Measurements from ENCODE around the gene ACSF2.

The ACSF2 gene

GRCh38 chr17:50467114-50467854 lies 41.3 kb downstream of the ACSF2 start:
- CTCF ChIA-PET: interaction anchor here (1.0 to 1.7 kb wide), 4 partner anchors 12 to 51 kb away, joined by 3 to 5 read pairs (median 4); no protein-coding TSS in a partner anchor
- POLR2A ChIA-PET: no interaction called here
- peaks cover 0 to 31% (median 7%) of the 10 kb centered on the region in 5 experiments for H3K27me3 ChIP-seq (replicated peaks in 2 of 5; ENCODE audit: control insufficient read depth in 4 of 5, insufficient read depth in 5 of 5, low read length in 4 of 5)

GRCh38 chr17:50467855-50468303 lies 41.9 kb downstream of the ACSF2 start:
- 92% methylated on average over 12 of the region's 13 CpGs for WGBS (ENCODE audit: insufficient coverage)
- H3K9me3 ChIP-seq (ENCODE audit: control extremely low read depth in 1 of 5, control insufficient read depth in 4 of 5, insufficient read depth in 2 of 5, low read depth in 1 of 5, low read length in 4 of 5): no peaks in the 10 kb centered on the region
- POLR2A ChIA-PET: no interaction called here
- no peak overlapping the region for H3K4me3 ChIP-seq (ENCODE audit: control insufficient read depth in 1 of 7, extremely low read depth in 1 of 7, insufficient read depth in 4 of 7, low read depth in 2 of 7, low read length in 6 of 7)
- H3K27ac ChIP-seq (ENCODE audit: insufficient read depth in 1 of 2, low read depth in 1 of 2, low read length in 2 of 2, poor library complexity in 1 of 2, severe bottlenecking in 2 of 2): no peak overlapping the region
- peaks cover 0 to 31% (median 7%) of the 10 kb centered on the region in 5 experiments for H3K27me3 ChIP-seq (replicated peaks in 2 of 5; ENCODE audit: control insufficient read depth in 4 of 5, insufficient read depth in 5 of 5, low read length in 4 of 5)
- DNase-seq: no peak
- peaks cover 0 to 6% (median 4%) of the 10 kb centered on the region in 4 experiments for H3K36me3 ChIP-seq (ENCODE audit: control insufficient read depth in 4 of 4, insufficient read depth in 4 of 4, low read length in 3 of 4)
- CTCF ChIA-PET: interaction anchor here (0.8 to 1.7 kb wide), 8 partner anchors 9 to 52 kb away, joined by 3 to 6 read pairs (median 4); no protein-coding TSS in a partner anchor
- peaks cover 0 to 27% (median 19%) of the 10 kb centered on the region in 4 experiments for H3K4me1 ChIP-seq (ENCODE audit: control extremely low read depth in 1 of 4, control insufficient read depth in 4 of 4, insufficient read depth in 4 of 4, low read length in 3 of 4)

More at GRCh38 chr17:50467114-50467854, 41.3 kb downstream of the ACSF2 start:
- H3K36me3 ChIP-seq (ENCODE audit: control insufficient read depth in 4 of 4, insufficient read depth in 4 of 4, low read length in 3 of 4): peaks cover 0 to 5% (median 3%) of the 10 kb centered on the region in 4 experiments
- peaks cover 0 to 27% (median 19%) of the 10 kb centered on the region in 4 experiments for H3K4me1 ChIP-seq (ENCODE audit: control extremely low read depth in 1 of 4, control insufficient read depth in 4 of 4, insufficient read depth in 4 of 4, low read length in 3 of 4)
- no peaks in the 10 kb centered on the region for H3K9me3 ChIP-seq (ENCODE audit: control extremely low read depth in 1 of 5, control insufficient read depth in 4 of 5, insufficient read depth in 2 of 5, low read depth in 1 of 5, low read length in 4 of 5)
- no peak overlapping the region for H3K4me3 ChIP-seq (ENCODE audit: control insufficient read depth in 1 of 7, extremely low read depth in 1 of 7, insufficient read depth in 4 of 7, low read depth in 2 of 7, low read length in 6 of 7)
- 94% methylated on average over 5 of the region's 7 CpGs for WGBS (ENCODE audit: insufficient coverage)
- no peak overlapping the region for H3K27ac ChIP-seq (ENCODE audit: insufficient read depth in 1 of 2, low read depth in 1 of 2, low read length in 2 of 2, poor library complexity in 1 of 2, severe bottlenecking in 2 of 2)
- no peak for DNase-seq

- H3K4me3 ChIP-seq (ENCODE audit: control insufficient read depth in 1 of 7, extremely low read depth in 1 of 7, insufficient read depth in 4 of 7, low read depth in 2 of 7, low read length in 6 of 7): peak within 1 kb of the TSS in 4 of 7 experiments; percentile 38 to 69 (median 62)
- DNase-seq: peak in 2 of 3 donors; percentile 43 to 52
- H3K9me3 ChIP-seq (ENCODE audit: control extremely low read depth in 1 of 5, control insufficient read depth in 4 of 5, insufficient read depth in 2 of 5, low read depth in 1 of 5, low read length in 4 of 5): no peaks in the 10 kb centered on the region
- ChIA-PET CTCF (interaction anchor here (0.6 to 1.7 kb wide), 9 partner anchors 8 to 110 kb away, joined by 3 to 6 read pairs (median 4); no protein-coding TSS in a partner anchor), POLR2A (no interaction called here)
- no peak within 1 kb of the TSS for H3K27ac ChIP-seq (ENCODE audit: insufficient read depth in 1 of 2, low read depth in 1 of 2, low read length in 2 of 2, poor library complexity in 1 of 2, severe bottlenecking in 2 of 2)
- H3K4me1 ChIP-seq (ENCODE audit: control extremely low read depth in 1 of 4, control insufficient read depth in 4 of 4, insufficient read depth in 4 of 4, low read length in 3 of 4): peaks cover 0 to 27% (median 19%) of the 10 kb centered on the region in 4 experiments
- peaks cover 0 to 31% (median 7%) of the 10 kb centered on the region in 5 experiments for H3K27me3 ChIP-seq (replicated peaks in 2 of 5; ENCODE audit: control insufficient read depth in 4 of 5, insufficient read depth in 5 of 5, low read length in 4 of 5)
- whole genome bisulfite sequencing (ENCODE audit: insufficient coverage): 50% methylated on average over 47 of the region's 71 CpGs
- H3K36me3 ChIP-seq (ENCODE audit: control insufficient read depth in 4 of 4, insufficient read depth in 4 of 4, low read length in 3 of 4): peaks cover 0 to 8% (median 5%) of the 10 kb centered on the region in 4 experiments
Observed at GRCh38 chr17:50468304-50469207, 42.5 kb downstream of the ACSF2 start, which contains the start of gene CHAD. Gene CHAD (minus strand): TSS chr17:50468880. CDS start chr17:50468813, 67 bp downstream.

- POLR2A ChIA-PET: no interaction called here
- DNase-seq: peak in 2 of 3 donors; percentile 17 to 36
- WGBS (ENCODE audit: insufficient coverage): 8% methylated on average over 31 of the region's 37 CpGs
- Histone ChIP-seq H3K9me3 (ENCODE audit: control extremely low read depth in 1 of 5, control insufficient read depth in 4 of 5, insufficient read depth in 2 of 5, low read depth in 1 of 5, low read length in 4 of 5) (no peaks in the 10 kb centered on the region), H3K36me3 (ENCODE audit: control insufficient read depth in 4 of 4, insufficient read depth in 4 of 4, low read length in 3 of 4) (peaks cover 0 to 9% (median 8%) of the 10 kb centered on the region in 4 experiments), H3K27me3 (replicated peaks in 2 of 5; ENCODE audit: control insufficient read depth in 4 of 5, insufficient read depth in 5 of 5, low read length in 4 of 5) (peaks cover 0 to 31% (median 7%) of the 10 kb centered on the region in 5 experiments), H3K4me3 (ENCODE audit: control insufficient read depth in 1 of 7, extremely low read depth in 1 of 7, insufficient read depth in 4 of 7, low read depth in 2 of 7, low read length in 6 of 7) (peak overlapping the region in 4 of 7 experiments; percentile 38 to 69 (median 62)), H3K4me1 (ENCODE audit: control extremely low read depth in 1 of 4, control insufficient read depth in 4 of 4, insufficient read depth in 4 of 4, low read length in 3 of 4) (peaks cover 0 to 27% (median 19%) of the 10 kb centered on the region in 4 experiments), H3K27ac (ENCODE audit: insufficient read depth in 1 of 2, low read depth in 1 of 2, low read length in 2 of 2, poor library complexity in 1 of 2, severe bottlenecking in 2 of 2) (no peak overlapping the region)
- CTCF ChIA-PET: interaction anchor here (1.1 to 1.7 kb wide), 4 partner anchors 13 to 110 kb away, joined by 3 to 4 read pairs (median 4); no protein-coding TSS in a partner anchor
Observed at GRCh38 chr17:50469208-50469605, 43.2 kb downstream of the ACSF2 start.

- no peak for DNase-seq
- peaks cover 0 to 27% (median 19%) of the 10 kb centered on the region in 4 experiments for H3K4me1 ChIP-seq (ENCODE audit: control extremely low read depth in 1 of 4, control insufficient read depth in 4 of 4, insufficient read depth in 4 of 4, low read length in 3 of 4)
- ChIA-PET CTCF (interaction anchor here (1.3 to 1.8 kb wide), 2 partner anchors 10 to 13 kb away, joined by 3 to 5 read pairs; no protein-coding TSS in a partner anchor), POLR2A (no interaction called here)
- peaks cover 0 to 13% (median 8%) of the 10 kb centered on the region in 4 experiments for H3K36me3 ChIP-seq (ENCODE audit: control insufficient read depth in 4 of 4, insufficient read depth in 4 of 4, low read length in 3 of 4)
- no peaks in the 10 kb centered on the region for H3K9me3 ChIP-seq (ENCODE audit: control extremely low read depth in 1 of 5, control insufficient read depth in 4 of 5, insufficient read depth in 2 of 5, low read depth in 1 of 5, low read length in 4 of 5)
- H3K27me3 ChIP-seq (replicated peaks in 2 of 5; ENCODE audit: control insufficient read depth in 4 of 5, insufficient read depth in 5 of 5, low read length in 4 of 5): peaks cover 0 to 31% (median 7%) of the 10 kb centered on the region in 5 experiments
- peak overlapping the region in 1 of 7 experiments; percentile 66 for H3K4me3 ChIP-seq (ENCODE audit: control insufficient read depth in 1 of 7, extremely low read depth in 1 of 7, insufficient read depth in 4 of 7, low read depth in 2 of 7, low read length in 6 of 7)
- no peak overlapping the region for H3K27ac ChIP-seq (ENCODE audit: insufficient read depth in 1 of 2, low read depth in 1 of 2, low read length in 2 of 2, poor library complexity in 1 of 2, severe bottlenecking in 2 of 2)
- WGBS (ENCODE audit: insufficient coverage): 90% methylated on average over 9 of the region's 19 CpGs
Observed at GRCh38 chr17:50469671-50470305, 43.8 kb downstream of the ACSF2 start.

- DNase-seq: no peak
- H3K27me3 ChIP-seq (replicated peaks in 2 of 5; ENCODE audit: control insufficient read depth in 4 of 5, insufficient read depth in 5 of 5, low read length in 4 of 5): peaks cover 0 to 31% (median 7%) of the 10 kb centered on the region in 5 experiments
- no peak overlapping the region for H3K4me3 ChIP-seq (ENCODE audit: control insufficient read depth in 1 of 7, extremely low read depth in 1 of 7, insufficient read depth in 4 of 7, low read depth in 2 of 7, low read length in 6 of 7)
- CTCF ChIA-PET: interaction anchor here (1.2 to 1.8 kb wide), 3 partner anchors 9 to 156 kb away, joined by 3 to 5 read pairs (median 5); partner anchors contain the start of gene LRRC59
- POLR2A ChIA-PET: no interaction called here
- no peak overlapping the region for H3K27ac ChIP-seq (ENCODE audit: insufficient read depth in 1 of 2, low read depth in 1 of 2, low read length in 2 of 2, poor library complexity in 1 of 2, severe bottlenecking in 2 of 2)
- peaks cover 2 to 13% (median 6%) of the 10 kb centered on the region in 4 experiments for H3K36me3 ChIP-seq (ENCODE audit: control insufficient read depth in 4 of 4, insufficient read depth in 4 of 4, low read length in 3 of 4)
- H3K4me1 ChIP-seq (ENCODE audit: control extremely low read depth in 1 of 4, control insufficient read depth in 4 of 4, insufficient read depth in 4 of 4, low read length in 3 of 4): peaks cover 0 to 27% (median 19%) of the 10 kb centered on the region in 4 experiments
- H3K9me3 ChIP-seq (ENCODE audit: control extremely low read depth in 1 of 5, control insufficient read depth in 4 of 5, insufficient read depth in 2 of 5, low read depth in 1 of 5, low read length in 4 of 5): no peaks in the 10 kb centered on the region
- 98% methylated on average over 5 of the region's 6 CpGs for WGBS (ENCODE audit: insufficient coverage)
Observed at GRCh38 chr17:50470426-50470825, 44.4 kb downstream of the ACSF2 start.

Data from common myeloid progenitor, CD34-positive (primary cell).